Immature natural killer cell (primary cell): ENCODE measurements around the gene SEMA3G. TPM values are rescaled to one million over a fixed set of nuclear protein-coding genes. Genes with fewer than 3 reads are reported as not detected.

Experiments used
- DNase-seq, 3 donors: peaks; one replicate each; pipeline ENCODE4 v3.0.0; 2022; ENCODE audit warnings: mixed read lengths in 1 of 3
- H3K27ac Mint-ChIP-seq, 6 donors: one replicate each; pipeline ENCODE4 v1.8.0; 2020; ENCODE audit warnings: mixed read lengths in 6 of 6, mild to moderate bottlenecking in 5 of 6, inconsistent platforms in 4 of 6, moderate library complexity in 3 of 6
- H3K27me3 Mint-ChIP-seq, 3 donors: one replicate each; pipeline ENCODE4 v1.8.0; 2020 to 2021; ENCODE audit warnings: low read depth in 3 of 3, mild to moderate bottlenecking in 3 of 3, mixed read lengths in 3 of 3, moderate library complexity in 3 of 3, inconsistent platforms in 1 of 3
- H3K36me3 Mint-ChIP-seq, 3 donors: one replicate each; pipeline ENCODE4 v1.8.0; 2020; ENCODE audit warnings: mixed read lengths in 3 of 3, inconsistent platforms in 2 of 3, mild to moderate bottlenecking in 2 of 3
- H3K4me1 Mint-ChIP-seq, 2 donors: one replicate each; pipeline ENCODE4 v1.8.0; 2020; ENCODE audit warnings: inconsistent platforms in 2 of 2, mild to moderate bottlenecking in 2 of 2, mixed read lengths in 2 of 2, moderate library complexity in 1 of 2
- H3K4me3 Mint-ChIP-seq, 5 donors: one replicate each; pipeline ENCODE4 v1.8.0; 2020; ENCODE audit warnings: mild to moderate bottlenecking in 5 of 5, mixed read lengths in 5 of 5, inconsistent platforms in 3 of 5, moderate library complexity in 3 of 5
- H3K9me3 Mint-ChIP-seq, 6 donors: one replicate each; pipeline ENCODE4 v1.8.0; 2020; ENCODE audit warnings: mild to moderate bottlenecking in 6 of 6, mixed read lengths in 6 of 6, inconsistent platforms in 4 of 6, moderate library complexity in 3 of 6
- polyA plus RNA-seq, 3 donors: library from polyadenylated mRNA; unstranded; fragments of 300-500 nt; fragmentation: Illumina TruSeq; gene quantifications; one replicate each; pipeline ENCODE4 v1.2.3, GENCODE V29; 2021

SEMA3G gene
- polyA plus RNA-seq, 3 donors from 2014 or later, result not detected

- Mint-ChIP-seq H3K27me3 (peaks cover 0 to 1% (median 1%) of the 10 kb centered on the region in 3 donors), H3K27ac (peak overlapping the region in 1 of 6 donors; percentile 46), H3K4me3 (no peak overlapping the region), H3K4me1 (peaks cover 6 to 8% of the 10 kb centered on the region in 2 donors), H3K36me3 (no peaks in the 10 kb centered on the region), H3K9me3 (no peaks in the 10 kb centered on the region)
- DNase-seq, result no peak
Observed at GRCh38 chr3:52443791-52444687, 864 bp downstream of the SEMA3G start.

- Mint-ChIP-seq H3K27me3 (peaks cover 0 to 1% (median 0%) of the 10 kb centered on the region in 3 donors), H3K9me3 (no peaks in the 10 kb centered on the region), H3K27ac (no peak overlapping the region), H3K36me3 (no peaks in the 10 kb centered on the region), H3K4me1 (peaks cover 6 to 8% of the 10 kb centered on the region in 2 donors), H3K4me3 (no peak overlapping the region)
- no peak for DNase-seq
Observed at GRCh38 chr3:52443268-52443610, 1.7 kb downstream of the SEMA3G start.

DNA sequence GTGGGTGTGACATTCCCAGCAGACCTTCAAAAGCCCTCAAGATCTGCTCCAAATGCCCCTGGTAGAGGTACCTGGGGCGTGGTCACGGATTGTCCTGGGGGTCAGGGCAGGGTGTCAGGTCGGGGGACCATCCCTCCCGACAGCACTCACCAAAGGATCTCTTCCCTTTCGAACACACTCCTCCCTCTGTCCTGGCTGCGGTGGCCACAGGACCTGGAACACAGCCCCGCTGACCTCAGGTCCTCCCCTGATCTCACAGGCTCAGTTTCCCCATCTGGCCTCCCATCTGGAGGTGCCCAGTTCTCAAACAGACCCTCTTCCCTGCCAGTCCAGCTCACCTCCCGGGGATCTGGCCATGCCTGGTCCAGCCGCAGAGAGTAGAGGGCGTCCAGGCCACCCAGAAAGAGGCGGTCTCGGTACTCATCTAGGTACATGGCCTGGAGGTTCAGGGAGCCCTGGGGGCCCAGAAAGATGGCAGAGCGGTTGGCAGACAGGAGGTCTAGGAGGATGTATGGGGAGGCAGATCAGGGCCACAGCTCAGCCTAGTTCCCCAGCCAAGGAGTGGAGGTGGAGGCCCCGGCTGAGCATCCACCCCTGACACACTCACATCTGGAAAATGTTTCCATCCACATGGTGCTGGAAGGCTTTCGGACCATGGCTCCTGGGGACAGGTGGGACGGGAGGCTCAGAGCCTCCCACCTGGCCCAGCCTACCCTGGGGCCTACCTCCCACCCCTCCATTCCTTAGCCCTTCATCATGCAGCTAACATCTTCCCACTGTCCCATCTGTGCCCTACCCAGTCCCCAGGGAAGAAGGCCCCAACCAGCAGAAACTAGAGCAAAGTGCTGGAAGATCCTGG is 2.3 kb downstream of the SEMA3G start:
- H3K9me3 Mint-ChIP-seq, result no peaks in the 10 kb centered on the region
- peaks cover 6 to 8% of the 10 kb centered on the region in 2 donors for H3K4me1 Mint-ChIP-seq
- H3K27ac Mint-ChIP-seq, result no peak overlapping the region
- no peak overlapping the region for H3K4me3 Mint-ChIP-seq
- no peak for DNase-seq
- no peaks in the 10 kb centered on the region for H3K36me3 Mint-ChIP-seq
- peaks cover 0 to 1% (median 0%) of the 10 kb centered on the region in 3 donors for H3K27me3 Mint-ChIP-seq

DNA sequence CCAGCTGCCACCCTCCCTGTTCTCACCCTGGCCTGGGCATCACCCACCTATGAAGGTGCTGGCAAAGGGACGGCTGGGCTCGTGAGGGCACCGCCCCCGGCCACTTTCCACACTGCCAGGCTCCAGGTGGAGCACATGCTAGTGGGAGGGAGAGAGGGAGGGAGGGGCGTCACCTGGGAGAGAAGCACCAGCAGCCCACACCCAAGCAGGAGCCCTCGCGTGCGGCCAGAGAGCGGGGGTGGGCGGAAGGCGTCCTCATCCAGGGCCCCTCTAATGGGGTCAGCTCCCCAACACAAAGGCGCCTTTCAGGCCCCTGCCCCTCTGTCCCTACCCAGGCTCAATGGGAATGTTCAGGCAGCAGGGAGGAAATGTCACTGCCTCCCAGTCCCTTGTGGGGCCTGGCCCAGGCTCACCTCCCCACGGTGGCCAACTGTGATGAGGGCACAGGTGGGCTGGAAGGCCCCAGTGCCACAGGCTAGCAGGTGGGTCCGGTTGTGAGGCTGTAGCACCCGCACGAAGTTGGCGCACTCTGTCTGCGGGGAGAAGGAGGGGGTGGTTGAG is 3.1 kb downstream of the SEMA3G start:
- no peak overlapping the region for H3K4me3 Mint-ChIP-seq
- no peak overlapping the region for H3K27ac Mint-ChIP-seq
- H3K9me3 Mint-ChIP-seq, result no peaks in the 10 kb centered on the region
- H3K4me1 Mint-ChIP-seq, result peaks cover 2 to 4% of the 10 kb centered on the region in 2 donors
- H3K27me3 Mint-ChIP-seq, result peaks cover 0 to 1% (median 0%) of the 10 kb centered on the region in 3 donors
- H3K36me3 Mint-ChIP-seq, result no peaks in the 10 kb centered on the region
- no peak for DNase-seq

GRCh38 chr3:52441091-52441771 is 3.7 kb downstream of the SEMA3G start:
- H3K27me3 Mint-ChIP-seq, result no peaks in the 10 kb centered on the region
- peaks cover 0 to 4% of the 10 kb centered on the region in 2 donors for H3K4me1 Mint-ChIP-seq
- no peak for DNase-seq
- no peak overlapping the region for H3K27ac Mint-ChIP-seq
- H3K4me3 Mint-ChIP-seq, result no peak overlapping the region
- H3K9me3 Mint-ChIP-seq, result no peaks in the 10 kb centered on the region
- no peaks in the 10 kb centered on the region for H3K36me3 Mint-ChIP-seq

DNA sequence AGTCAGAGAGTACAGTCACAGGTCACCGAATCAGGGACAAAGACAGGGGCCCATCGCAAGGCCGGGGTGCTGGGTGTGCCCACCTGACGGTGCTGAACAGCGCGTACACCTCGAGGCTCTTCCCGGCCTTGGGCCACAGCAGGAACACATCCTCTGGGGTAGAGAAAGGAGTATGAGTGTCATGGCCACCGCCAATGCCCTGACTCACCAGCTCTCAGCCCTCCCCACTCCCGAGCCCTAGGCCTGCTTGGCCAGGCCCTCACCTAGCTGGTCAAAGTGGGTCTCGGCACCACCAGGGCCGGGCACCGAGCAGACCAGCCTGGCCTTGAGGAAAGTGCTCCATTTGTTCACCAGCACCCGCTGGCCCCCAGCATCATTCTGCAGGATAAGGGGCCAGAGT is 4.2 kb downstream of the SEMA3G start:
- Mint-ChIP-seq H3K27ac (no peak overlapping the region), H3K4me3 (no peak overlapping the region), H3K27me3 (no peaks in the 10 kb centered on the region), H3K36me3 (no peaks in the 10 kb centered on the region), H3K9me3 (no peaks in the 10 kb centered on the region), H3K4me1 (peaks cover 0 to 4% of the 10 kb centered on the region in 2 donors)
- DNase-seq, result no peak

- Mint-ChIP-seq H3K4me1 (peaks cover 0 to 4% of the 10 kb centered on the region in 2 donors), H3K9me3 (no peaks in the 10 kb centered on the region), H3K36me3 (no peaks in the 10 kb centered on the region), H3K27ac (no peak overlapping the region), H3K4me3 (no peak overlapping the region), H3K27me3 (no peaks in the 10 kb centered on the region)
- no peak for DNase-seq
Observed at GRCh38 chr3:52440249-52440551, 4.7 kb downstream of the SEMA3G start.

- DNase-seq, result no peak
- Mint-ChIP-seq H3K4me3 (no peak overlapping the region), H3K4me1 (peaks cover 0 to 2% of the 10 kb centered on the region in 2 donors)
Observed at GRCh38 chr3:52439426-52440248, 5.3 kb downstream of the SEMA3G start.

GRCh38 chr3:52438579-52439425 is 6.1 kb downstream of the SEMA3G start:
- no peak for DNase-seq
- Mint-ChIP-seq H3K4me1 (no peaks in the 10 kb centered on the region), H3K27me3 (peaks cover 0 to 2% (median 0%) of the 10 kb centered on the region in 3 donors), H3K36me3 (no peaks in the 10 kb centered on the region), H3K27ac (no peak overlapping the region), H3K9me3 (no peaks in the 10 kb centered on the region), H3K4me3 (no peak overlapping the region)

More at GRCh38 chr3:52439426-52440248, 5.3 kb downstream of the SEMA3G start:
- no peaks in the 10 kb centered on the region for H3K27me3 Mint-ChIP-seq
- H3K36me3 Mint-ChIP-seq, result no peaks in the 10 kb centered on the region
- no peaks in the 10 kb centered on the region for H3K9me3 Mint-ChIP-seq
- no peak overlapping the region for H3K27ac Mint-ChIP-seq

DNA sequence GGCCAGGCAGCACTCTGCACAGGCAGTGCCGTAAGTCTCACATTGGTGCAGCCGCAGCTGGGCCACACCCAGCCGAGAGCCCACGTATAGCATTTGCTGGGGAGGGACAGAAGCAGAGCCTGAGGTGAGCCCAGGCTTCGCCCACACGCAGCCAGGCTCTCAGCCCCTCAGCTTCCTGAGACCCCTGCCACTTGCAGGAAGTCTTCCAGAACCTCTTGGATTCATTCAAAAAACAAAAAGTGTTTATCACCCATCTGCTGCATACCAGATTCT is 6.9 kb downstream of the SEMA3G start:
- Mint-ChIP-seq H3K27me3 (peaks cover 0 to 2% (median 0%) of the 10 kb centered on the region in 3 donors), H3K9me3 (no peaks in the 10 kb centered on the region), H3K4me1 (no peaks in the 10 kb centered on the region), H3K27ac (no peak overlapping the region), H3K36me3 (no peaks in the 10 kb centered on the region), H3K4me3 (no peak overlapping the region)
- no peak for DNase-seq

GRCh38 chr3:52437326-52438103 is 7.4 kb downstream of the SEMA3G start:
- peaks cover 0 to 2% (median 0%) of the 10 kb centered on the region in 3 donors for H3K27me3 Mint-ChIP-seq
- no peaks in the 10 kb centered on the region for H3K36me3 Mint-ChIP-seq
- no peaks in the 10 kb centered on the region for H3K9me3 Mint-ChIP-seq
- no peak for DNase-seq
- no peaks in the 10 kb centered on the region for H3K4me1 Mint-ChIP-seq
- no peak overlapping the region for H3K4me3 Mint-ChIP-seq
- H3K27ac Mint-ChIP-seq, result no peak overlapping the region
